Gastrocnemius medialis (tissue), 4 donors: ENCODE data around the gene DTNB. TPM values are rescaled to one million over a fixed set of nuclear protein-coding genes. Genes with fewer than 3 reads are reported as not detected.
A peak's percentile ranks its signal among the peaks of the same experiment; 100 is the strongest.

Experiments
- ATAC-seq, 2 donors: fragments of 150-250 bp; one replicate each; pipeline ENCODE4 v1.9.1; 2016
- DNase-seq, 2 donors: peaks; one replicate each; pipeline ENCODE4 v3.0.0-alpha.2; 2019
- H3K27ac ChIP-seq, 4 donors: fragments of 200-600 bp; sonication (generic); 1 replicate in 1 of 4; 2 replicates in 3 of 4; pipeline ENCODE4 v1.5.1; 2016 to 2018; ENCODE audit warnings: mild to moderate bottlenecking in 2 of 4, moderate library complexity in 1 of 4
- H3K27me3 ChIP-seq, 3 donors: fragments of 200-600 bp; sonication (generic) in 2 of 3; 1 replicate in 1 of 3; 2 replicates in 2 of 3; pipeline versions ENCODE4 v1.5.1 to v1.6.0; 2016 to 2019; ENCODE audit warnings: mild to moderate bottlenecking in 1 of 3, moderate library complexity in 1 of 3
- H3K36me3 ChIP-seq, 2 donors: fragments of 200-600 bp; sonication (generic) in 1 of 2; one replicate each; pipeline ENCODE4 v1.5.1; 2017 to 2018
- H3K4me1 ChIP-seq, 2 donors: fragments of 200-600 bp; sonication (generic) in 1 of 2; one replicate each; pipeline ENCODE4 v1.5.1; 2016 to 2017; ENCODE audit warnings: mild to moderate bottlenecking in 2 of 2
- H3K4me3 ChIP-seq, 4 donors: fragments of 200-600 bp; sonication (generic) in 3 of 4; 1 replicate in 1 of 4; 2 replicates in 3 of 4; pipeline ENCODE4 v1.5.1; 2016 to 2019; ENCODE audit warnings: mild to moderate bottlenecking in 2 of 4
- H3K9me3 ChIP-seq, 3 donors: fragments of 200-600 bp; sonication (generic) in 2 of 3; 1 replicate in 1 of 3; 2 replicates in 2 of 3; pipeline ENCODE4 v1.5.1; 2016 to 2019
- CTCF ChIP-seq, 5 experiments: fragments of 450-650 bp in 3 of 5; fragments of 200-600 bp in 2 of 5; sonication (generic) in 2 of 5; IDR thresholded peaks in 4 of 5; conservative IDR thresholded peaks in 1 of 5; 1 replicate in 4 of 5; 2 replicates in 1 of 5; pipeline ENCODE4 v1.5.1; 2016 to 2019; ENCODE audit warnings: antibody characterized with exemption in 5 of 5, mild to moderate bottlenecking in 3 of 5, moderate library complexity in 3 of 5
- POLR2A ChIP-seq, 2 donors: fragments of 450-650 bp; IDR thresholded peaks; one replicate each; pipeline ENCODE4 v1.6.1; 2017; ENCODE audit warnings: antibody characterized with exemption in 2 of 2, mild to moderate bottlenecking in 2 of 2, moderate library complexity in 2 of 2
- in situ Hi-C, 4 donors: fragments of 200-750 bp; cut with MboI; loops; one replicate each; pipeline versions ENCODE4 v1.15.0 to v1.8.0; 2017; ENCODE audit warnings: low sequenced_read_pairs in 4 of 4
- intact Hi-C: fragments of 100-400 bp; cut with DNase I; formaldehyde crosslinking; loops from one replicate; pipeline ENCODE4 v1.15.1; 2023; ENCODE audit warnings: low total_unique reads
- total RNA-seq, 4 donors: library from RNA; depleted of rRNA; stranded (reverse); fragments of >200 nt; gene quantifications; one replicate each; pipeline versions ENCODE4 v1.1.0 to v1.2.3, GENCODE V29; 2016

Gene DTNB
- total RNA-seq, 4 donors from 2014 or later = 1.0 to 6.6 (median 4.1) TPM

DNA sequence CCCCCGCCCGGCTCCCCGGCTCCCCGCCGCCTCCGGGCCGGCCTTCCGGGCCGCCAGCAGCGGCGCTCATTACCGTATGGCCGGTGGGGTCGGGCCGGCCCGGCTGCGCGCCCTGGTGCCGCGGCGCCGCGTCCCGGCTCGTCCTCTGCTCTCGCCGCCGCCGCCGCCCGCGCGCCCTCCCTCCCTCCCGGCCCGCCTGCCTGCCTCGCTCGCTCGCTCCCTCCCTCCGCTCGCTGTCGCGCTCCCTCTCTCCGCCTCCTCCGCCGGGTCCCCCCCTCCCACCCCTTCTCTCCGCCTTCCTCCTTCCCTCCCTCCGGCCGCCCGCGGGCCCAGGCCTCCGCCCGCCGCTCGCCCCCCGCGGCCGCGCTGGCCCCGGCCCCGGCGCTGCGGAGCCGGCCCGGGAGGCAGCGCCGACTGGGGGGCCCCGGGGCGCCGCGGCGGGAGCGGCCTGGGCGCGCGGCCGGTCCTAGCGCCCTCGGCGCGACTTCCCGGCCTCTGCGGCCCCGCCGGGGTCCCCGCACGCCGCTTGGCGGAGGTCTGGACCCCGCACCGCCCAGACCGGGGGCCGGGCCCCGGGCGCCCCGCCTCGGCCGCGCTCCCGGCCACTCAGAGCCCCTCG, 331.5 kb downstream of the DTNB start, which contains the start of gene DNMT3A:
DNMT3A (minus strand) TSS at position 173 of the 619 bp plus-strand sequence. CDS start 27,941 bp downstream, outside the sequence.
- no peak for TF ChIP-seq CTCF (IDR thresholded peaks at IDR 0.05 in 4 of 5, conservative IDR thresholded peaks at IDR 0.05 in 1 of 5)
- TF ChIP-seq POLR2A (IDR thresholded peaks at IDR 0.05) = no peak
- no peaks in the 10 kb centered on the region for H3K9me3 ChIP-seq
- intact Hi-C loops = loop anchor here (1.0 to 10.0 kb wide), 5 partner anchors 20 to 367 kb away; partner anchors contain the start of gene DNAJC27
- peak within 1 kb of the TSS; percentile 84 to 98 (median 96) for H3K27ac ChIP-seq
- no peaks in the 10 kb centered on the region for H3K36me3 ChIP-seq
- peak within 1 kb of the TSS; percentile 63 to 72 (median 68) for H3K4me3 ChIP-seq
- H3K4me1 ChIP-seq = peaks cover 32 to 39% of the 10 kb centered on the region in 2 donors
- ATAC-seq (peak; percentile 45 to 51), DNase-seq (peak; percentile 44 to 58)
- no peaks in the 10 kb centered on the region for H3K27me3 ChIP-seq
- in situ Hi-C loops = no loop called here

GRCh38 chr2:25341011-25341727, 332.2 kb downstream of the DTNB start:
- in situ Hi-C loops (no loop called here), intact Hi-C loops (loop anchor here (10.0 kb wide), 1 partner anchor 366 kb away; the partner anchor contains the start of gene DNAJC27)
- Histone ChIP-seq H3K36me3 (no peaks in the 10 kb centered on the region), H3K27ac (peak overlapping the region; percentile 84 to 98 (median 96)), H3K4me1 (peaks cover 37 to 46% of the 10 kb centered on the region in 2 donors), H3K4me3 (peak overlapping the region; percentile 41 to 70 (median 64)), H3K27me3 (no peaks in the 10 kb centered on the region), H3K9me3 (no peaks in the 10 kb centered on the region)
- TF ChIP-seq CTCF (IDR thresholded peaks at IDR 0.05 in 4 of 5, conservative IDR thresholded peaks at IDR 0.05 in 1 of 5) (no peak), POLR2A (IDR thresholded peaks at IDR 0.05) (no peak)
- DNase-seq (peak in 1 of 2 donors; percentile 41), ATAC-seq (peak; percentile 20 to 22)

DNA sequence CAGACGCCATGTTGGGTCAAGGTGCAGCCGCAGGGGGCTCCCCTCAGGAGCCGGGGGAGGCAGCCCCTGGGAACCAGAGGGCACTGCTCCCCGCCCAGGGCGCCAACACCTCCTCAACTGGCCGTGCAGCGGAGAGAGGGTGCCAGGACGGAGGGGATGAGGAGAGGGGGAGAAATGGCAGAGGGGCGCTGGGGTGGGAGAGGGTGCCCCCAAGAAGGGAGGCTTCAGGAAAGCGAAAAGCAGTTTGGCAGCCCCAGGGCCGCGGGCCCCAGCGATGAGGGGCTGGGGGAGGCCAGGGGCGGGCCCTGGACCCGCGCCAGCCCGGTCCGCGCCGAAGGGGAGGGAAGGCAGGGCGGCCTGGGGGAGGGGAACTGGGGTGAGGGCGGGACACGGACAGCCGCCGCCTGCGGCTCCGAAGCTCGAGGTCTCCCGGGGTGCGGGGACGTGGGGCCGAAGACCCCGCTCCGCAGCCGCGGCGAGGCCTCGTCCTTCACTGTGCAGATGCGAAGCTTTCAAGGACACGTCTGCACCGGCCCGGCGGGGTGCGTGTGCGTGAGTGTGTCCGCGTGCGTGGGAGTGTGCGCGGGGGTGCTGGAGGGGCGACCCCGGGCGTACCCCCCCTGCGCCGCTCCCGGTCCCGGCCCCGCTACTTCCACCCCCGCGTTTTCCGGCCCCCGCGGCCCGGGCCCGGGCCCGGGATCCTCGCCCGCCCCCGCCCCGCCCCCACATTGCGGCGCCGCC, 333.0 kb downstream of the DTNB start:
- peak overlapping the region; percentile 84 to 98 (median 96) for H3K27ac ChIP-seq
- H3K4me3 ChIP-seq = peak overlapping the region; percentile 63 to 84 (median 67)
- intact Hi-C loops (loop anchor here (10.0 kb wide), 1 partner anchor 366 kb away; the partner anchor contains the start of gene DNAJC27), in situ Hi-C loops (no loop called here)
- no peaks in the 10 kb centered on the region for H3K9me3 ChIP-seq
- TF ChIP-seq POLR2A (IDR thresholded peaks at IDR 0.05) (no peak), CTCF (IDR thresholded peaks at IDR 0.05 in 4 of 5, conservative IDR thresholded peaks at IDR 0.05 in 1 of 5) (no peak)
- no peaks in the 10 kb centered on the region for H3K27me3 ChIP-seq
- ATAC-seq = peak; percentile 14 to 35
- no peaks in the 10 kb centered on the region for H3K36me3 ChIP-seq
- peaks cover 45 to 54% of the 10 kb centered on the region in 2 donors for H3K4me1 ChIP-seq
- peak in 1 of 2 donors; percentile 64 for DNase-seq

GRCh38 chr2:25339791-25340180, 333.6 kb downstream of the DTNB start:
- peaks cover 50 to 60% of the 10 kb centered on the region in 2 donors for H3K4me1 ChIP-seq
- intact Hi-C loops = loop anchor here (2.0 to 10.0 kb wide), 2 partner anchors 35 to 365 kb away; partner anchors contain the start of gene DNAJC27

More at GRCh38 chr2:25339791-25340180, 333.6 kb downstream of the DTNB start:
- no peaks in the 10 kb centered on the region for H3K9me3 ChIP-seq
- DNase-seq (peak; percentile 74 to 93), ATAC-seq (peak; percentile 48 to 51)
- in situ Hi-C loops = no loop called here
- no peaks in the 10 kb centered on the region for H3K27me3 ChIP-seq
- peak overlapping the region; percentile 84 to 98 (median 96) for H3K27ac ChIP-seq
- TF ChIP-seq POLR2A (IDR thresholded peaks at IDR 0.05) (peak; percentile 21 to 48), CTCF (IDR thresholded peaks at IDR 0.05 in 4 of 5, conservative IDR thresholded peaks at IDR 0.05 in 1 of 5) (peak in 3 of 5 experiments; percentile 34 to 56 (median 48))
- H3K4me3 ChIP-seq = peak overlapping the region; percentile 63 to 84 (median 67)
- H3K36me3 ChIP-seq = no peaks in the 10 kb centered on the region
